ENCODE results near the gene KRTAP12-2.
"Not testable (repeated sequence)": the region's sequence is repeated elsewhere in the genome, so short reads cannot be mapped to it uniquely, and the experiment has no call there.

Gene KRTAP12-2

GRCh38 chr21:44682580-44683151 is 15.9 kb upstream of the KRTAP12-2 start:
- no peak for DNase-seq

DNA sequence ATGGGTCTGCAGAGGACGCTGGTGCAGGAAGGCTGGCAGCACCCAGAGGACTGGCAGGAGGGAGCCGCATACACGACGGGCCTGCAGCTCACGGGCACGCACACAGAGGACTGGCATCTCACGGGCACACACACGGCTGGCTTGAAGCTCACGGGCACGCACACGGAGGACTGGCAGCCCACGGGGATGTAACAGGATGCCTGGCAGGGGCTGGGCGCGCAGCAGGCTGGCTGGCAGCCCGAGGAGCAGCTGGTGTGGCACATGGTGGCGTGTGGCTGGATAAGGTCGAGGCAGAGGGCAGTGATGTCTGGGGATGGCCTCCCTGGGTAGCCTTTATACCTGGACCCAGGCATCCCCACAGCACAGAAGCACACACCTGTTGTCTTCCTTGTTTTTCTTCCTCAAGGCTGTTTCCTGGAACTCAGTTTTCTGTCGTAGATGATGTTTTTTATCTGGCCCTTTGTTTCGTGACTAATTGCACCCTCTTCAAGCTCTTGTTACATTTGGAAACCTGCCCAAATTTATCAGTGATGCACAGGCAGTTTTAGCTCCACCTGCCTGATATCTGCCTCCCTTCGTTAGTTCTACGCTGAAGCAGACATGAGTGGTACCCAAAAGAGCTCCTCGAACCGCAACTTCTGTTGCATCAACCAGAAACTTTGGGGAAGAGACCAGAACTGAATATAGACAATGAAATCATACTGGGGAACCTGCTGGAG is 15.3 kb upstream of the KRTAP12-2 start, which contains the start of gene KRTAP12-1:
TSS of gene KRTAP12-1 (minus strand) at position 303 of the 719 bp plus-strand sequence. CDS start at position 263, 40 bp downstream.
- DNase-seq, result no peak

- no peak for DNase-seq
Measured at GRCh38 chr21:44681152-44681551, 14.4 kb upstream of the KRTAP12-2 start.

DNA sequence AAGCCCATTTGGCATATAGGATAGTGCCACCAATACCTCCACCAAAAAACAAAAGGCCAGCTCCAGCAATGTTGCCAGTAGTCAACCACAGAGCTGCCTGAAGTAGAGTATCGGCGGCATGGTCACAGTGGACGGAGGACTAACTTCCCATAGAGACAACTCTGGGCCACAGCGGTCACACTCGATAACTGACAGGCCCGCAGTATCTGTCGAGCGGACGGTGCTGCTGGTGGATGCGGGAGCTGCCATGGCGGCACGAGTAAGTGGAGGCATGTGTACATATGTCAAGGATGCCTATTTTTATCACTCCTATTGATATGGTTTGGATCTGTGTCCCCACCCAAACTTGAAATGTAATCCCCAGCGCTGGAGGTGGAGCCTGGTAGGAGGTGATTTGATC is 11.2 kb upstream of the KRTAP12-2 start:
- no peak for DNase-seq

DNA sequence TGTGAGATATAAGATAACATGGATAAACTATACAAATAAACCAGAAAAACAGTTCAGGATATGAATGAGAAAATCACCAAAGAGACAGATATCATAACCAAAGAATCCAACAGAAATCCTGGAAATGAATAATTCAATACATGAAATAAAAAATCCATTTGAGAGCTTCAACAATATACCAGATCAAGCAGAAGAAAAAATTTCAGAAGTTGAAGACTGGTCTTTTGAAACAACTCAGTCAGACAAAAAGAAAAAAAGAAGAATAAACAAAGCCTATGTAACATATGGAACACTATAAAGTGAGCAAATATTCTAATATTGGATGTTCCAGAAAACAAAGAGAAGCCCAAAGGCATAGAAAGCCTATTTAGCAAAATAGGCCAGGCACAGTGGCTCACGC is 5.2 kb upstream of the KRTAP12-2 start:
- DNase-seq, result no peak

DNA sequence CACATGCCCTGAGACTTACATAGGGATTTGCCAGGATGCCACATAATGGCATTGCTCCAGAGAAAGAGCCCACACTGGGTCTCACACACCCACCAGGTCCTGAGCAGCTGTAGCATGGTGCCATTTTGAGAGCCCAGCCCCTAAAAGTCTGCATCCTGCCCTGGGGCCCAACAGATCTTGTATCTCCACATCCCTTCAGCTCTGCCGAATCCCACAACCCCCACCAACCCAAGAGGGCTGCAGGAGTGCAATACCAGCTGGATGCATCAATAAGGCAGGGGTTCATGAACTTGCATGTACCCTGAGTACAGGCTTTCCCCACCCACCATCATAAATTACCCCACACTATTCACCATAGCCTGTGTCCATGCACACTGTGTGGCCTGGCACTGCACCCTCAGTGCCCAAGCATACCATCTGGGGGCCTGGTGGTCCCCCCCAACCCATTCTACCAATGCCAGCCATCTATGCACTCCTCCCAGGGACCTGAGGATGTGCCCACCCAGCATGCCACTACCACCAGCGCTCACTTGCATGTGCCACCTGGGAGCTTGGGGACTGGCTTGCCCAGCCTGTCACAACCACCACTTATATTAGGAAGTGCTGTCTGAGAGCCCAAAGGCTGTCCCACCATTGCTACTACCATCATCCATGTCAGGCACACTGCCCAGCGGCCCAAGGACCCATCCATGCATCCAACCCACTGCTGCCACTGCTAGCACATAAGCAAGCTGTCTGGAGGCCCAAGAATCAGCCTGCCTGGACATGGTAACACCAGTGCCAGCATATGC is 4.1 kb upstream of the KRTAP12-2 start:
- DNase-seq, result no peak

- no peak for DNase-seq
Measured at GRCh38 chr21:44667612-44668011, 885 bp upstream of the KRTAP12-2 start.

DNA sequence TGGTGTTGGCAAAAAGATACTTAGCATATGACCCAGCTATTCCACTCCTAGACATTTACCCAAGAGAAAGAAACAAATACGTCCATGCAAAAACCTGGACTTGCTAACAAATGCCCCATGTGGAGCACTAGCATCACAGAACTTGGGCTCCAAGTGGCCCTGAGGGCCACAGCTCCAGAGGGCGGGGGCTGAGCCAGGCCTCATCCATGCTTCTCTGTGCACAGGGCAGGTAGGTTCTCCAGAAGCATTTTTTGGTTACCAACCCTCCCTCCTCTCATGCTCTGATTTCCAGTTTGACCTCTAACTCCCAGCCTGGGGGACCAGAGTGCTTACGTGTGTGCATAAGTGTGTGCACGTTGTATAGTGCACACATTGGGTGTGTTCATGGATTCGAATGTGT is 2.0 kb downstream of the KRTAP12-2 start:
- DNase-seq, result no peak

DNA sequence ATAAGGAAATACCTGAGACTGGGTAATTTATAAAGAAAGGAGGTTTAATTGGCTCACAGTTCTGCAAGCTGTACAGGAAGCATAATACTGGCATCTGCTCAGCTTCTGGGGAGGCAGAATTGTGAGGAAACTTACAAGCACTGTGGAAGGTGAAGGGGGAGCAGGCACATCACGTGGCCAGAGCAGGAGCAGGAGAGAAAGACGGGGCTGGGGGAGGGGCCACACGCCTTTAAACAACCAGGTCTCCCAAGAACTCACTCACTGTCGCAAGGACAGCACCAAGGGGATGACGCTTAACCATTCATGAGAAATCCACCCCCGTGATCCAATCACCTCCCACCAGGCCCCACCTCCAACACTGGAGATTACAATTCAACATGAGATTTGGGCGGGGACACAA is 5.2 kb downstream of the KRTAP12-2 start:
- DNase-seq, result not testable (repeated sequence)

DNA sequence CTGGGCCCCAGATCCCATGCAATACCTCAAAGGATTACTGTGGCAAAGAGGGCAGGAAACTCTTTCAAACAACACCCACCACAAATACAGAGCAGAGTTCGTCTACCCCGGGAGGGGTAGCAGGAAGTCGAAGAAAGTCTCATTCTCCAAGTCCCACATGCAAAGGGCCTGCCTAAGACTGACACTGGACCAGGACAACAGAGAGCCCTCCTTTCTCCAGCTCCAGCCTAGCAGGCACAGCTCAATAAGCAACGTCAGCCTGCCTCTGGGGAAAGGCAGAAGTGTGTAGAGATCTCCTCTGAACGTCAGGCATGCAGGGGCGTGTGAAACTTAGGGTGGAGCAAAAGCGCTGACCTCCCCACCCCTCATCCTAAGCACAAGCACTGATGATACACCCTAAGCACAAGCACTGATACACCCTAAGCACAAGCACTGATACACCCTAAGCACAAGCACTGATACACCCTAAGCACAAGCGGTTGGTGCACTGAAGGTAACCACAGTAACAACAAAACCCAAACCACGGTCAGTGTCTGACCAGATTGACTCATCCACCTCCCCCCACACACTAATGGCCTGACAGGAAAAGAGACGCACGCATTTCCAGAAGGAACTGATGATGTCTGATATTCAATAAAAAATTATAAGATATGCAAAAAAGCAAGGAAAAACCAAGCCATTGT is 7.7 kb downstream of the KRTAP12-2 start:
- DNase-seq, result no peak

- no peak for DNase-seq
Measured at GRCh38 chr21:44658541-44658910, 8.2 kb downstream of the KRTAP12-2 start.

GRCh38 chr21:44657635-44658540 is 8.8 kb downstream of the KRTAP12-2 start, which contains the start of gene KRTAP12-3:
TSS of gene KRTAP12-3 (plus strand) at chr21:44657932. CDS start at chr21:44657980, 48 bp downstream.
- DNase-seq, result no peak

DNA sequence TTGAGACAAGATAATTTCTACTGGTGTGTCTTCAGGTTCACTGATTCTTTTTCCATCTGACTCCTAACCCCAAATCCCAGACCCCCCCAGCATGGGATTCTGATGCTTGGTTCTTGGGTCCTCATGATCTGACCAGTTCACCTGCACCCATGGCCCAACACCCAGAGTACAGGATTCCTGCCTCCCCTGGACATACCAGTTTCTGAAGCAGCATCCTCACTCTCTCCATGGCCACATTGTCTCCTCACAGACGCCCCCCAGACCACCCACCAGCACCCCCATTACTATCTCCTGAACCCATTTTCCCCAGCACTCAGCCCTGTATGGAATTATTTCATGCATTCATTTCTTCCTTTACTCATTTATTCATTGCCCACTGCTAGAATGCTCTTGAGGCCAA is 9.9 kb downstream of the KRTAP12-2 start:
- no peak for DNase-seq

GRCh38 chr21:44654576-44655175 is 12.1 kb downstream of the KRTAP12-2 start, which contains the start of gene KRTAP12-4:
TSS of gene KRTAP12-4 (minus strand) at chr21:44654659. CDS start at chr21:44654614, 45 bp downstream.
- DNase-seq, result no peak

GRCh38 chr21:44653656-44654575 is 12.8 kb downstream of the KRTAP12-2 start:
- no peak for DNase-seq

DNA sequence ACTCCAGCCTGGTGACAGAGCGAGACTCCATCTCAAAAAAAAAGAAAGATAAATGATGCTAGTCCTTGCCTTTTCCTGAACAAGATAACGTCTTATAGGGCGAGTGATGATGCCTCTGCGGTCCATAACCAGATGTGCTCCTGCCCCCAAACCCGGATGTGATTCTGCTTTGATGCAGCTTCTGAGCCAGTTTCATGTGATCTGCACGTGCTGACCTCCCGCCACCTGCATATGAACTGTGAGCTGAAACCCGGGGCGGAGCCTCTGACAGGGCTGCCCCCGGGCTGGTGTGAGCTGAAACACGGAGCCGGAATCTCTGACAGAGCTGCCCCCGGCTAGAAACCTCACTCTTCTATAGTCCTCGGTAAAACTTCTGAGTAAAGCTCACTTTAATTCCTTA is 13.6 kb downstream of the KRTAP12-2 start:
- DNase-seq, result no peak

GRCh38 chr21:44650973-44651675 is 15.6 kb downstream of the KRTAP12-2 start:
- no peak for DNase-seq

DNA sequence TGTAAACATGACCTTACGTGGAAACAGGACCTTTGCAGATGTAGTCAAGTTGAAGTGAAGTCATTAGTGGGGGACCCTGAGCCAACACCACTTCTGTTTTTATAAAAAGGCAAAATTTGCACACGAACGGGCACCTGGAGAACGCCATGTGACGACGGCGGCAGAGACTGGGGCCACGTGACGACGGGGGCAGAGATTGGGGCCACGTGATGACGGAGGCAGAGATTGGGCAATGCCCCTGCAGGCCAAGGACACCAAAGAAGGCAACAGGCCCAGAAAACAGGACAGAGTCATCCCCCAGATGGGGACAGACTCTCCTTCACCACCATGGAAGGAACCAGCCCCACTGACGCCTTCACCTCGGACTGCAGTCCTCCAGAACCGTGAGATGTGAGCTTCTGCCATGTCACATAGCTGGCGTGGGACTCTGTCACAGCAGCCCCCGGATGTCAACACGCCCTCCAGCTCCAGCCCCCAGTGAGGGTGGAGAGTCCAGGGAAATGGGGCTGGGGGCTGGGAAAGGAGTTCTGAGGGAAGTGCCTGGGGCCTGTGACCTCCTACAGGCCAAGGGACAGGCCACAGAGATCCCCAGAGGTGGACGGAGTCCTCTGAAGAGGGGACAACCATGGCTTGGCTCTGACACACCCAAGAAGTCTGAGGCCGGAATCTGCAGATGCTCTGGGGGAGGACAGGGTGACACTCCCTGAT is 16.3 kb downstream of the KRTAP12-2 start:
- no peak for DNase-seq

DNA sequence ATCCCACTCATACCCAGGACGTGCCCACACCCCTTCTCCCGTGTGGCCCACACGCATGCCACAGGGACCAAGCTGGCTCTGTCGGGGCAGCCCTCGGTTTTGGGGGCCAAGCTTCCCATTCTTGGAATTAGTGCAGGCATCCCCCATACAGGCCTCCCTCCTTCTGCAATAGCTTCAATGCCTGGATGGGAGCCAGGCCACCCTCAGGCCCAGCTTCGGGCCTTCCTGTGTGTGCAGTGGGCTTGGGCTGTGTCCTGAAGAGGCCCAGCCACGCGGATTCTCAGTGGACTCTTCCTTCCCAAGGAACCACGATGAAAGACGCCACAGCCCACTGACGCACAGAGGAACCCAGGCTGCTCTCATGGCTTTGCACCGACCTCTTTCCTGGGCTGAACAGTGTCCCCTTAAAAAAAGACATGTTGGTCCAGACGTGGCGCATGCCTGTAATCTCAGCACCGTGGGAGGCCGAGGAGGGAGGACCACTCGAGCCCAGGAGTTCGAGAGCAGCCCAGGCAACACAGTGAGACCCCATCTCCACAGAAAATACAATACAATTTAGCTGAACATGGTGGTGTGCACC is 17.1 kb downstream of the KRTAP12-2 start:
- DNase-seq, result no peak

Data from 8988T (cell line).